Measurements from ENCODE around the gene FGFBP2. TPM values are rescaled to one million over a fixed set of nuclear protein-coding genes. Genes with fewer than 3 reads are reported as not detected.

FGFBP2 gene
- total RNA-seq, 1 experiment from 2014 or later = not detected

DNA sequence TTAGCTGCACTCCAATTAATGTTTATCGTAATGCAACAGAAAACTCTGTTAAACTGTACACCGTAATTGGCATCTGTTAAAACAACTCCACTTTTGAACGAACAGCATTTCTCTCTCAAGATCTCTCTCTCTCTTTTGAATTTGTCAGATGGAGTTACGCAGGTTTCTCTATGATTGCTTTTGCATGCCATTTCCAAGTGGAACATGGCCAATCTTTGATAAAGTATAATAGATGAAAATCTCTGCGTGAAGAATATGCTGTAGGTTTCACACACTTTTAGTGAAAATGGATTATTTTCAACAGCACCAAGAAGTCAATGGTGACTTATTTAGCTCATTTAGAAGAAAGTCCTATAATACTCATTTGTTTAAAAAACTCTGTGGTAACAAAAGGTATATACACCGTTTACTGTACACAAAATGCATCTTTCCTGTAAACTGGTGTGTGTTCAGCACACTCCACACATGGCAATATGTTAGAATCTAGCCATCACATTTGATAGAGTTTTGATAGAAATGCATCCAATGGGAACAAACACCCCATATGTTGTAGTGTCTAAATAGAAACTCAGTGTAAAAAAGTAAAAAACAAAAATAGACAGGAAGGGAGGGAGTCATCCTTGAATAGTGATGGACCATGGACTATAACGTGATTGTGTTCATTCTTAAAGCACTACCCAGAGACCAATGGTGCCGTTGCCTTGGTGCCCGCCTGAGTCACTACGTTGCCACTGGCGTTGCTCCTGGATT lies 5.8 kb upstream of the FGFBP2 start:
- DNase-seq (ENCODE audit: low read depth) = no peak

DNA sequence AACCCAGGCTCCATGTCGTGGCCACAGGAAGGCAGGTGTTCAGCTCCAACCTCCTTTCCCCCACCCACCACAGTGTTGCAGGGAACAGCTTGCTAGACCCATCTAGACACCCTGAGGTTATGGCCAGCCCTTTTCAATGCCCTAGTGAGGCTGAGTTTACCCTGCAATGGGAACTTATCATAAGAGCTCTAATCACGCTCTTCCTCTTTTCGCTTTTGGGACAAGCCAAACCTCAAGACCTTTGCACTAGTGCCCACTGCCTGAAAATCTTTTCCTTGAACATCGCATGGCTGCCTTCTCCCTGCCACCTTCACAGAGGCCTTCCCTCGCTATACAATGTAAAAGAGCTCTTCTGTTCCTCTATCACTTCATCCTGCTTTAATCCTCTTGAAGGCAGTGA lies 2.4 kb upstream of the FGFBP2 start:
- no peak for DNase-seq (ENCODE audit: low read depth)

DNA sequence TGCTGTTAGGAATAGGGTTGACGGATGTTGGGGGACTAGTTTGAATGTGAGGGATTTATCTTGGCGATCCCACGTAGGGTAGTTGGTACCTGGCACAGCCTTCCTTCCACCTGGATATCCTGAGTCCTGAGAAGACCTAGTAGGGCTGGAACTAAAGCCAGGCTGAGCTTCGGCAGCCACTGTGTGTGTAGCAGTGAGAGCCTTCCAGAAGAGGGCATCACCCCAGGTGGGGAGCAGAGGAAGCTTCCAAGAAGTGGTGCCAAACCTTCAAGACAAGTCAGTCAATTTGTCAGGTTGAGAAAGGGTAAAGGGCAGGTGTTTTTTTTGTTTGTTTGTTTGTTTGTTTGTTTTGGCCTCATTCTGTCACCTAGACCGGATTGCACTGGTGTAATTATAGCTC lies 1.2 kb upstream of the FGFBP2 start:
- DNase-seq (ENCODE audit: low read depth) = no peak

DNA sequence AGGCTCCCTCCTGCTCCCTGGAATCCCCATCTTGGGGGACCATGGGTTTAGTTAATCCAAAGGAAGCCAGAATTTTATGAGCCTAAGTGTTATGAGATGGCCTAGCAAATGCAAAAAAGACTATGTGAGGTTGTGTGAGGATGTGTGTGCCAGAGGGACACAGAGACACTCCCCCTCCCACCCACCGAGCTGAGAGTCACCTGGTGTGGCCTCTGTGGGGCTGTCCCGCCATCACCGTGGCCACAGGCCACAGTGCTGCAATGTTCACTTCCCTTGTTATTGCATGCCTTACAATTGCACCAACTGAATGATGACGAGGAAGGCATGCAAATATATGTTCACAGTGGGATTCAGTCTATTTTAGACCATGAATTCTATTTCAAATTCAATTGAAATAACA lies 601 bp upstream of the FGFBP2 start:
- DNase-seq (ENCODE audit: low read depth) = no peak

DNA sequence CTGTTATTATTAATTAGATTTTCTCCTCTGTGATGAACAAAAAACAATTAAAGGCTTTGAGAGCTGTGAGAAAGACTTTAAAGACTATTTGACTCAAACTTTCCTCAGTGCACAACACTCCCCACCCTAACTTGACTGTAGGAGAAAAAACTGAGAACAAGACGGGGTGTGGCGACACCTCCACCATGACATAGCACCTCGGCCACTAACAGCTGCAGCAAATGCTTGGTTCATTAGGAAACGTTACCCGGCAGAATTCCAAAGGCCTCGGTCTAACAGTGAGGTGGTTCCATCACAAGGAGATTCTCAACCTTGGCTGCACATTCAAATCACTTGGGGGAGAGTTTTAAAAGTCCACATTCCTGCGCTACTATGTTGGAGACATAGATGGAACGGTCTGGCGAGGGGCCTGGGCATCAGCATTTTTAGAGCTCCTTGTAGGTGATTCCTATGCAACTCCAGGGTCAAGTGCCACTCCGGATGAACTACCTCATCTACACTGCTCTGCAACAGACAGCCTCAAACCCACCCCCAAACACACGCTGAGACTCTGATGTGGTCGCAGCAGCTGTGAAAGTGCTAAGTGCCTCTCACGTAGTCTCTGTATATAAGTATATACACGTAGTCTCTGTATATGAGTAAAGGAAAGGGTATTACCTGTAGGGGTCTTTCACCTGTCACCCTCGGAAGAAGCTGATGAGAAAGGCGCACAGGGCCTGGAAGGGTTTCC lies 1.0 kb downstream of the FGFBP2 start:
- DNase-seq (ENCODE audit: low read depth) = no peak

DNA sequence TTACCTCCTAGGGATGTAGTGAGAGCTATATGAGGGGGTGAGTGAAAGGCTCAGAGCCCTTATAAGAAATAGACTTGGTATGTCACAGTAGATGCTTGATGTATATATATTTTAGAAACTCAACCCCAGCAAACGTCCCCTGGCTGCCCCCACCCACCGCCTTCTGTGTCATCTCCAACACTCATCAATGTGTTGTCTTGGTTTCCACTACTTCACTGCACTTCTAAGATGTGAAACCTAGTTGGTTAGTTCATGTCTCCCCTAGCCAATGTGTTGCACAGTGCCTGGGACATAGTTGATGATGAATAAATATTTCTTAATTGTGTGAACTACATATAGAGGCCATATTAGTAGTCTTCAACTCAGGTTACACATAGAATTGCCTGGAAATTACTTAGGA lies 4.4 kb downstream of the FGFBP2 start:
- no peak for DNase-seq (ENCODE audit: low read depth)

DNA sequence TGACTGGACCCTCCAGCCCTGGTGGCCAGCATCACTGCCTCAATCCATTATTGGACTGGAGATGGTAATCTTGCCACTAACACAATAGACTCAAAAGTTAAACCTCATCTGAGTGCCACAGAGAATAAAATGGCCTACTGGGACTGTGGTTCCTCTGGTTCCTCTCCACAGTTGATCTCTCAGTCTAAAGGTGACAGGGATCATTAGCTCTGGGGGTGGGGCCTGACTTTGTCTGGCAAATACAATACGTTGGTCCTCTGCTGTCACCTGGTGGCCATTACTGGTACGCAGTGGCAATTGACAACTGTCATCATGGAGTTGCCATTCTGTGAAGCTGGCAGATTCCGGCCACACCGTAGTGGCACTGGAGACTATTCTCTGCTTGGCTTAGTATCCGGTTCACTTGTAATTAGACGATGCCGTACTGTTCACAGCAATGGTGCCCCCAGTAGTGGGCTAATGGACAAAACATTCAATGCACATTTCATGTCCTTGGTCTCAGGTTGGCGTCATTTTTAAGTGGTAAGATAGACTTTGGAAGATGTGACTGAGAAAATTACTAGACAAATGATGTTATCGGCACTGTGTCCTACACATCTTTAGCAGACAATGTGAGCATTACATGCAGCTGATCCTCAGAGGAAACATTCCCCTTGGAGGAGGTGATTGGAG lies 6.7 kb downstream of the FGFBP2 start:
- DNase-seq (ENCODE audit: low read depth) = peak; percentile 59

DNA sequence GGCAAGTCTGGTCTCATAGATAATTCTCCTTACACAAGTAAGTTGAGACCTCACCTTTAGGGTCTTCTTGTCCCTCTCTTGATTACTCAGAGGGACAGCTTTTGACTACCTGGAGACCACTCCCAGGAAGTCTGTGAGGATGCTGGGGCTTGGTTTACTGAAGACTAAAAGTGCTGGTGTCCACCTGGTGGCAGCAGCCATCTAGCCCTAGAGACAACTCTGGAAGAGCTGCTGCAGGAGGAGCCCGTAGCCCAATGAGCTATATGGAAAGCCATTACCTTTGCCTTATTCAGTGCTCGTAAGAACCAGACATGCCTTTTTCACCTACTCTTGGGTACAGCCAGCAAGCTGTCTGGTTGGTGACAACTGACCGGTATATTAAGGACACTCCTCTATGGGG lies 7.3 kb downstream of the FGFBP2 start:
- DNase-seq (ENCODE audit: low read depth) = peak; percentile 31

DNA sequence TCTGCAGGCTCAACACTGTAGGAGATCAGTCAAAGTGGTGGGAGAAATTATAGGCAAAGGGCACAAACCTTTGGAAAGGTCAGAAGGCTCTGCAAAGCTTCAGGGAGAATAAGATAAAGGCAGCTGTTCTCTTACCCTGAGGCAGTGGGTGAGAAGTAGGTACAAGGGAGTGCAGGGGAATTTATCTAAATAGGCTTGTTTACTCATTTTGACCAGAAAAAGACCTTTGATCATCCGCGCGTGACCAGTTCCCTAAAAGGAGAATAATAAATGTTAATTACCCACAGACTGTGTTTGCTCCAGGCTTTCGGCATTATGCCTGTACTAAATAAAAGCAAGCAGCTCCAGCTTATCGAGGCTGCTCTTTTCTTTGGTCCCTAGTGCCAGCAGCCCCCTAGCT lies 9.3 kb downstream of the FGFBP2 start:
- DNase-seq (ENCODE audit: low read depth) = no peak

DNA sequence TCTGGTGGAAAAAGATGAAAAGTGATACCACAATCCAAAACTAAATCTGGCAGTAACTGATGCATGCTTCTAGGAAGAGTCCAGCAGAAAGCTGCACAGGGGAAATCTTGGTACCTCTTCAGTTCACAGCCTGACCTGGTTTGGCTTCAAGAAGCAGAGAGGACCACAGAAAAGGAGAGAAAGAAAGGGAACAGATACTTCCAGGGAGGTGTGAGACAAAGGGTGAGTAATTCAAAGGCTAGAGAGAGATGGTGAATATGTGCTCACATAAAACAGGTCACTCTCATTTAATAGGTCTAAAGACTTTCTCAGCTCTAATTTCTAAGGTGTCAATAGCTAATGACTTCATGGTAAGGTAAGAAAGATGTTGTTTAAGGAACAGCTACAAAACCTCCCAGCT lies 11.2 kb downstream of the FGFBP2 start:
- DNase-seq (ENCODE audit: low read depth) = no peak

DNA sequence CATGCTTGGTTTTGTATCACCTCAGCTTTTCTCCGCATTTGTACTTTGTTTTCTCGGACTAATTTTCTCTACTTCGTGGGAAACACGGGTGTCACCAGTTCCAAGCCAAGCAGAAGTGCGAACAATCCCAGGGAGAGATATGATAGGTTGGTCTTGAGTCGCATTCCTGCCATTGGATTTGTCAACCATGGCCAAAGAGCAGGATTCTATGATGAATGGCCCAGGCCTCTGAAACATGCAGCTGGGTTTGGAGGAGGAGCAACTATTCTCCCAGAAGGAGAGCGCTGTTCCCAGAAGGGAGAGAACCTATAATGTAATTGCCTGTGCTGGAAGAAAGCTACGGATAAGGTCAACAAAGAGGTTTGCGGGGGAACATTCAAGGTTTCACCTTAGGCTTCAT lies 14.1 kb downstream of the FGFBP2 start:
- no peak for DNase-seq (ENCODE audit: low read depth)

DNA sequence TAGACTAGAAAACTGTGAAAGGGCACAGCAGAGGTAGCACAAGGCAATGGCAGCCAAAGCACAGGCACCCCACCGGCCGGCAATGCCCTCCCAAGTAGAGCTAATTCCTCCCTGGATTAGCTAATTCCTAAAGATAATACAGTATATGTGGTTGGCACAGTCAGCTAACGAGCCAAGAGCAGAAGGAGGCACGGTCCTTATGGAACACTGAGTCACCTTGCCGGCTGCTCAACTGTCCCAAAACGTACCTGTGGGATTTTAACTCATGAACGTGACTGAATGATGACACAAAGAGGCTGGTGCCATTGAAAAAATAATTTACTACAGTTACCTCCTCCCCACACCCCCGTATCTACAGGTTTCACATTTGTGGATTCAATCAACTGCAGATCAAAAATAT lies 15.3 kb downstream of the FGFBP2 start:
- no peak for DNase-seq (ENCODE audit: low read depth)

DNA sequence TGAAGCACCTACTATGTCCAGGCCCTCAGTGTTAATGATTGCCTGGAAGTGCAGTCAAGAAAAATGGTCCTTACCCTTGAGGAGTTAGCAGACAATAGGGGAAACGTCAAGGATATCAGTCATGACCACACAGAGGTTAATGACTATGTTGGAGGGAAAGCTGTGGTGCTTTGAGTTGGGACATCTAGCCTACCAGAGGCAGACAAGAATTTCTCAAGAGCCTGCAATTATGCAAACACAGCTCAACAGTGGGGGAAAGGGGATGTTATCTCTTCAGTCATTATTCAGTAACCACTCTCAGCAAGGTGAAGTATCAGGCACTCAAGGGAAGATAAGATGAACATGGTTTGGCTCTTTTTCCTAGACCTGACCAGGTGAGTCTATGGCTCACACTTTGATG lies 17.5 kb downstream of the FGFBP2 start:
- DNase-seq (ENCODE audit: low read depth) = no peak

DNA sequence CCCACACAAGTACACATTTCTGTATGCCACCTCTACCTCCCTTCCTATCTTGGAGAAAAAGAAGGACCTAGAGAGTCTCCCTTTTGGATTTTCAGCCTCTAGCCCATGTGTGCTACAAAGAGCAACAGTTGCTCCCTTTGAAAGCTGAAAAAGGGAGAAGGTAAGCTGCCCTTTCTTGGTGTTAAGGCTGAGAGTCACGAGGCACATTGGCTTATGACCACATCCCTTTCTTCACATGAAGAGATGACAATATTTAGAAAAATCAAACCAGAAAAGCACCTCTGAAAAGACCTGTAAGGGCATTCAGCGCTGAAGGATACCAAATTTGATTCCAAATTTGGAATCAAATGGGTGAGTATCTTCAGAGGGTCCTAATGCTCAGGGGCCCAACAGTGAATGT lies 18.1 kb downstream of the FGFBP2 start:
- no peak for DNase-seq (ENCODE audit: low read depth)

DNA sequence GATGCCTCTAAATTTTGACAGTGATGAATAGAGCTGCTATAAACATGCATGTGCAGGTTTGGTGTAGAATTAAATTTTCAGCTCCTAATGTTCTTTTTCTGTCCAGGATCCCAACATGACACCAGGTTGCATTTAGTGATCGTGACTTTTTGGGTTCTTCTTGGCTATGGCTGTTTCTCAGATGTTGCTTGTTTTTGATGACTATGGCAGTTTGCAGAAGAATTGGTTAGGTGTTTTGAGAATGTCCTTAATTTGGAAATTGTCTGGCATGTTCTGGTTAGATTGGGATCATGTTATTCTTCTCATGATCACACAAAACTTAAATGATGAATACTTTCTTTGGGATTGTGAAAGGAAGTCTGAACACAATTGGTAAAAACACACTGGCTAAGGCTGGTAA lies 20.7 kb downstream of the FGFBP2 start:
- DNase-seq (ENCODE audit: low read depth) = no peak

DNA sequence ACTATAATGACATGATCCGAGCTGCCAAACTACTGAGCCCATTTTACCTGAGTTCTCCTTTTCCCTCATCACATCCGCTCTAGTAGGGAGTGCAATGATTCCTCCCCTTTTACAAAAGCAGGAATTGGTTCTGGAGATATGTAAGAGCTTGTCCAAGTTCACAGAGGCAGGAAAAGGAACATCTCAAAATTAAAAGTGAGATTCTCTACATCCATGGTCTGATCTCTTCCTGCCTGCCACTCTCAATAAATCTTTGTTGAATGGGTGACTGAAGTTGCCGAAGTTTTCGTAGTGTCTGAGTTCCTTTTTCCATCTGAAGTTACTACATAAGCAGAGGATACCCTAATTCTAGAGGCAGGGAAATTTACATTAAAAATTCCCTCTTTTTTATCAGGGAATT lies 24.3 kb downstream of the FGFBP2 start, which contains the start of gene FGFBP1:
Gene FGFBP1 (minus strand): TSS at position 101 of the 400 bp plus-strand sequence. CDS start 2,108 bp downstream, outside the sequence.
- DNase-seq (ENCODE audit: low read depth) = no peak

DNA sequence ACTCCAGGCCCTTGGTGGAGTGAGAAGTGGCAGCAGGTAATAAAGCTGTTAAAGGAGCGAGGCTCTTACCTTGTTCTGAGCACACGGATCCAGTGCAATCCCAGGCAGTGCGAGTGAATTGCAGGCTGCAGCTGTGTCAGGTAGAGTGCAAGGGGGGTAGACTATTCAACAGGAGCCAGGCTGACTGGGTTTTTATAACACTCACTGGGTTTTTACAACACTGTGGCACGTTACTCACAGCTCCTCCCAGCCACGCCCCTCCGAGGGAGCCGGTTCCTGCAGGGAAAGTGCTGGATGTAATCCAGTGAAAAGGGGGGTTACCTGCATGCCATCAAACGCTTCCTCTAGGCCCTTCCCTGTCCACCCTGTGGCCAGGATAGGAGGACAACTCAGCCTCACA lies 24.8 kb downstream of the FGFBP2 start:
- DNase-seq (ENCODE audit: low read depth) = no peak

DNA sequence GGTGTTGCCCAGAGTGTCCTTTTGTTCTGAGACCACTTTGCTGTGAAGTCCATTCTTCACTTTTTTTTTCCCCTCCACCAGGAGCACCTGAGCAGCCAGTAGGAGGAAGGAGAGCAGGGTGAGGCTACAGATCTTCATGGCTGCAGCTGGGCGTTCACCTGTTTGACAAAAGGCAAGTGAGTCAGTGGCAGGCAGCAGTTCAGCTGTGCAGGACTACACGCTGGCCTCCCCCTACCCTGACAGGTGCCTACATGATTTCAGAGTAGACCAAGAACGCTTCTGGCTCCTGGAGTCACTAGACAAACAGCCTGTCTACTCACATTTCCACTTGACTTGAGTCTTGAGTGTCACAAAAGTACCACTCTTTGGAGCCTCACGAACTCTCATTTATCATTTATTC lies 26.5 kb downstream of the FGFBP2 start:
- no peak for DNase-seq (ENCODE audit: low read depth)

DNA sequence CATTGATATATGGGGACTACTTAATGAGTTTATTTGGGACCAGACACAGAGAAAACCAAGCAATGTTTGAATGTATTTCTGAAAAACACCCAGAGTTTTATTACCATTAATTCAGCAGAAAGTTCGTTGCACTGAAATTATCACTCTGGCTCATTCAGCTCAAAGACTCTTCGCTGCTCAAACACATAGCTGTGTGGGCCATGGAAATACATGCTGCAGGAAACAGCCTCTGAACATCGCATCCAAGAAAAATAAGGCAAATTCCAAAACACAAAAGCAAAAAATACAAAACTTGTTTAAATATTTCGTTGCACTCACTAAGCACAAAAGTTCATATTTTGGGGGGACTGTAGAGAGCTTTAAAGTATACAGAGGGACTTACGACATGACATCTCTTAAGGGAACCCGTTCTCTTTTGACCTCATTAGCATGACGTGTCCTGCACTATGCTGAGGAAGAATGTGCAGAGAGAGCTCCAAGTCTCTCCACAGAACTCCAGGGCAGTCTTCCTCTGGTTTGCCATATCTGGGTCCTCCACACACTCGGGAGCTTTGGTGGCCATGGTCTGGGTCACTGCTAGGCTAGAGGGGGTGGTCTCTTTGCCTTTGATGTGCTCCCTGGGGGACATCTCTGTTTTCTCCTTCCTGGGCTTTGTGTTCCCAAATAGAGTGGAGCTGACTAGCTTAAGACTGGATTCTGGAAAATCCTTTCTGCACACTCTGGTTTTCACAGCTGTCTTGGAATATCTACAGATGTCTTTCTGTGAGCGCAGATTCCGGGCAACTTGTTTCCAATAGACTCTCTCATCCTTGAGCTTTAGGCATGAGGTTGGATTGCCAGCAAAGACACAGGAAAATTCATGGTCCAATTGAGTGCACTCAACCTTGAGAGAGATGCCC lies 27.2 kb downstream of the FGFBP2 start:
- no peak for DNase-seq (ENCODE audit: low read depth)

DNA sequence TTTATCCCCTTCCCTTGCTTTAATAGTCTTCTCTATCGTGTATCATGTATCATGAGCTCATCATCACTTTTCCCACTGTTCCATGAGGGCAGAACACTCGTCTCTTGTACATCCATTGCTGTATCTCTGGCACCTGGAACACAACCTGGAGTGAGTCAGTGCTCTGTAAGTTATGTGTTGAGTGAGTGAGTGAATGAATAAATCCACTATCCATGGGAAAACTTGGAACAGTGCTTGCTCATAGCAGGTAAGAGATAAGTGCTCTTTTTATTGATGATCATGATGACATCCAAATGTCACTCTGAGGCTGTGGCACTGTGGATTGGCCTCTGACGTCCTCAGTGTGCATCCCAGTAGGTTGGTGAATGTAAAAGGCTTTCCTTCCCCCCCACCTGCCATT lies 28.7 kb downstream of the FGFBP2 start:
- no peak for DNase-seq (ENCODE audit: low read depth)

DNA sequence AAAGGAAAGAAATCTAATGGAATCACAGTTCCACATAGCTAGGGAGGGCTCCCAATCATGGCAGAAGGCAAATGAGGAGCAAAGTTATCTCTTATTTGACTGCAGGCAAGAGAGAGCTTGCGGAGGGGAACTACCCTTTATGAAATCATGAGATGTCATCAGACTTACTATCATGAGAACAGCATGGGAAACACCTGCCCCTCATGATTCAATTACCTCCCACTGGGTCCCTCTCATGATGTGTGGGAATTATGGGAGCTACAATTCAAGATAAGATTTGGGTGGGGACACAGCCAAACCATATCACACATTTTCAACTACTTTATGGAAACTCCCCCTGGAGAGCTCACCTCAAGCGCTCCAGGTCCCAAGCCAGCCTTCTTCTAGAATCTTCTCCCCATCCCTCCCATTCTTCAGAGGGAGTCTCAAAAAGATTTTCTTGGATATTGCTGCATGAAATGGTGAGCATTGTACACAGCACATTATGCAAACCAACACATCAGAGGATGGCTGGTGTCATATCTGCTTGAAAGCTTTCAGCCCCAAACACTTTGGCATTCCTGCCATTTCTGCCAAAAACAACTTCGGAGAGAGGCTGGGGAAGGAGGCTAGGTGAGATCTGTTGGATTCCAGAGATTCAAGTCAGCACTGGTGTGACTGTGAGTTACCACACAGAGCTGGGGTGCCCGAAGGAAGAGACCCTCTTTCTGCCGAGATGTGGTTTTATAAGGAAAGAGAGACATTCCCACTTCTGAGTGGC lies 31.3 kb downstream of the FGFBP2 start:
- no peak for DNase-seq (ENCODE audit: low read depth)

All from RPMI7951 (cell line).